ENCODE results near the gene CYP20A1.
"Not testable (repeated sequence)": the region's sequence is repeated elsewhere in the genome, so short reads cannot be mapped to it uniquely, and the experiment has no call there.

Gene CYP20A1

GRCh38 chr2:203238704-203239526, at the start of gene CYP20A1:
Gene CYP20A1 (plus strand): TSS chr2:203239018. CDS start chr2:203239063, 45 bp downstream.
- peak; percentile 91 to 96 for DNase-seq (ENCODE audit: low read depth in 2 of 2)

GRCh38 chr2:203190547-203190946, 48.3 kb upstream of the CYP20A1 start:
- not testable (repeated sequence) for DNase-seq (ENCODE audit: low read depth in 2 of 2)

DNA sequence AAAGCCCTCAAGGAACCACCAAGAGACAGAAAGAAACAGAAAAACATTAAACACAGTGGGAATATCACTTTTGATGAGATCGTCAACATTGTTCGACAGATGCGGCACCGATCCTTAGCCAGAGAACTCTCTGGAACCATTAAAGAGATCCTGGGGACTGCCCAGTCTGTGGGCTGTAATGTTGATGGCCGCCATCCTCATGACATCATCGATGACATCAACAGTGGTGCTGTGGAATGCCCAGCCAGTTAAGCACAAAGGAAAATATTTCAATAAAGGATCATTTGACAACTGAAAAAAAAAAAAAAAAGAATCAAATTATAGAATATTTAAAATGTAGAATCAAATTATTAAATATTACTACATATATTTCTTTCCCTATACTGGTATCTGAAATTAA, 47.8 kb upstream of the CYP20A1 start:
- not testable (repeated sequence) for DNase-seq (ENCODE audit: low read depth in 2 of 2)

- no peak for DNase-seq (ENCODE audit: low read depth in 2 of 2)
Measured at GRCh38 chr2:203191961-203192360, 46.9 kb upstream of the CYP20A1 start.

DNA sequence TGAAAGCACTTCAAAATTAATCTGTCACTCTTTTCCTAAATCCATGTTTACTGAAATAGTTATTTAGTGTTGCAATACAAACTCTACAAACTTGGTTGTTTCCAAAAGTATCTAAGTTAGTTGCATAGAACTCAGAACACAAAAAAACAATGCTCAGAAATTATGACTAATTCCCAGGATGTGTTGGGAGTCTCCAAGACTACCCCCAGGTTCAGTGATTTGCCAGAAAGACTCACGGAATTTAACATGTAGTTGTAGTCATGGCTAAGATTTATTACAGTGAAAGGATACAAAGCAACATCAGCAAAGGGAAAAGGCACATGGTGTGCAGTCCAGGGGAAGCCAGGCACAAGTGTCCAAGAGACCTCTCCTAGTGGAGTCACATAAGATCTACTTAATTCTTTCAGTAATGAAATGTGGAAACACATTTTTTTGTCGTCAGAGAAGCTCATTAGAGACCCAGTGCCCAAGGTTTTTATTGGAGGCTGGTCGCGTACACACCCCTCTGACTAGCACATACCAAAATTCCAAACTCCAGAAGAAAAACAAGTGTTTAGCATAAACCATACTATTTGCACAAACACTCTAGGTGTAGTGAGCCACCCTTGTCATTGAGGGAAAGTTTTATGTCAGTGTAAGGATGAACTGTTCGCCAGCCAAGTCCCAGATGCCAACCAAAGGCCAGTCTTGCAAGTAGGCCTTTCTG, 43.3 kb upstream of the CYP20A1 start:
- no peak for DNase-seq (ENCODE audit: low read depth in 2 of 2)

GRCh38 chr2:203200866-203201265, 38.0 kb upstream of the CYP20A1 start:
- DNase-seq (ENCODE audit: low read depth in 2 of 2), result no peak

- DNase-seq (ENCODE audit: low read depth in 2 of 2), result no peak
Measured at GRCh38 chr2:203201426-203201825, 37.4 kb upstream of the CYP20A1 start.

GRCh38 chr2:203209538-203209937, 29.3 kb upstream of the CYP20A1 start:
- DNase-seq (ENCODE audit: low read depth in 2 of 2), result no peak

- DNase-seq (ENCODE audit: low read depth in 2 of 2), result peak in 1 of 2 experiments; percentile 5
Measured at GRCh38 chr2:203225423-203226039, 13.3 kb upstream of the CYP20A1 start.

DNA sequence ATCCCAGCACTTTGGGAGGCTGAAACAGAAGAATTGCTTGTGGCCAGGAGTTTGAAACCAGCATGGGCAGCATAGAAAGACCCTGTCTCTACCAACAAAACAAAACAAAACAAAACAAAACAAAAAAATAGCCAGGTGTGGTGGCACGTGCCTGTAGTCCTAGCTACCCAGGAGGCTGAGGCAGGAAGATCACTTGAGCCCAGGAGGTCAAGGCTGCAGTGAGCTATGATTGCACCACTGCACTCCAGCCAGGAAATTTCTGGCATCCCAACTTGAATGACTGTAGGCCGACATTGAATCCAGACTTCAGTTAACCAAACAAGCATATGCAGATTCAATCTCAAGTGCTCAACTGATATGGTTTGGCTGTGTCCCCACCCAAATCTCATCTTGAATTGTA, 9.1 kb upstream of the CYP20A1 start:
- DNase-seq (ENCODE audit: low read depth in 2 of 2), result not testable (repeated sequence)

GRCh38 chr2:203237346-203238238, 1.2 kb upstream of the CYP20A1 start:
- DNase-seq (ENCODE audit: low read depth in 2 of 2), result no peak

DNA sequence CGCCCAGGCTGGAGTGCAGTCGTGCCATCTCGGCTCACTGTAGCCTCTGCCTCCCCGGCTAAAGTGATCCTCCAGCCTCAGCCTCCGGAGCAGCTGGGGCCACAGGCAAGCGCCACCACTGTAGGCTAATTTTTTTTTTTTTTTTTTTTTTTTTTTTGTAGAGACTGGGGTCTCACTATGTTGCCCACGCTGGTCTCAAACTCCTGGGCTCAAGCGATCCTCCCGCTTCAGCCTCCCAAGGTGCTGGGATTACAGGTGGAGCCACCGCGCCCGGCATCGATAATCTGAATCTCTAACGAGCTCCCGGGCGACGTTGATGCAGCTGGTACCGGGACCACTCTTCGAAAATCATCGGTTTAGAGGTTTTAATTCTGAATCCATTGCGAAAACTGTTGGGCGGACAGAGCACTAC, 520 bp upstream of the CYP20A1 start:
- no peak for DNase-seq (ENCODE audit: low read depth in 2 of 2)

GRCh38 chr2:203240491-203240890, 1.7 kb downstream of the CYP20A1 start:
- no peak for DNase-seq (ENCODE audit: low read depth in 2 of 2)

DNA sequence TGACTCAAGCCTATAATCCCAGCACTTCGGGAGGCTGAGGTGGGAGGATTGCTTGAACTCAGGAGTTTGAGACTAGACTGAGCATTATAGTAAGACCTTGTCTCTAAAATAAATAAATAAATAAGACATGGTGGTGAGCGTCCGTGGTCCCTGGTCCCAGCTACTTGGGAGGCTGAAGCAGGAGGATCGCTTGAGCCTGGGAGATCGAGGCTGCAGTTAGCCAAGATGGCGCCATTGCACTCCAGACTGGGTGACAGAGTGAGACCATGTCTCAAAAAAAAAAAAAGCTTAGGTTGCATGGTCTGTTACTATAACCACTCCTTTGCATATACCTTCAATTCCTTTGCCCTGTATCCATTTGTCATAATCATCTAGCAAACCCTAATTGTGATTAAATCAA, 3.7 kb downstream of the CYP20A1 start:
- DNase-seq (ENCODE audit: low read depth in 2 of 2), result no peak

- DNase-seq (ENCODE audit: low read depth in 2 of 2), result no peak
Measured at GRCh38 chr2:203246646-203247045, 7.8 kb downstream of the CYP20A1 start.

DNA sequence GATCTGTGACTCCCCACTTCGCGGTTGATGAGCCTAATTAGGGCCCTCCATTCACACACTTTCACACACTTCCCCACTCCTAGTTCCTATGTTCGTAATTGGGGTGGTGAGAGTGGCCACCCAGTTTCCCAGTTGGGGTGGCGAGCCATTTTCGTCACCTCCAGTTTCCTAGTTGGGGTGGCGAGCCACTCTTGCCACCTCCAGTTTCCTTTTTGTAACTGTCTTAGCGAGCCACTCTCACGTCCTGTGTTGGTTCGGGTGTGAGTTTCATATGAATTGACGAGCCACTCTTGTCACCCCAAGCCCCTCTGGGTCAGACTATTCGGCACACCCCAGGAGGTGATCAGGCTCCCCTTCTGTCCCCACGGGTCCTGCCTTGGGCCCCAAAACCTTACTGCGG, 14.0 kb downstream of the CYP20A1 start:
- no peak for DNase-seq (ENCODE audit: low read depth in 2 of 2)

GRCh38 chr2:203253422-203254095, 14.7 kb downstream of the CYP20A1 start:
- not testable (repeated sequence) for DNase-seq (ENCODE audit: low read depth in 2 of 2)

- no peak for DNase-seq (ENCODE audit: low read depth in 2 of 2)
Measured at GRCh38 chr2:203261326-203262159, 22.7 kb downstream of the CYP20A1 start.

DNA sequence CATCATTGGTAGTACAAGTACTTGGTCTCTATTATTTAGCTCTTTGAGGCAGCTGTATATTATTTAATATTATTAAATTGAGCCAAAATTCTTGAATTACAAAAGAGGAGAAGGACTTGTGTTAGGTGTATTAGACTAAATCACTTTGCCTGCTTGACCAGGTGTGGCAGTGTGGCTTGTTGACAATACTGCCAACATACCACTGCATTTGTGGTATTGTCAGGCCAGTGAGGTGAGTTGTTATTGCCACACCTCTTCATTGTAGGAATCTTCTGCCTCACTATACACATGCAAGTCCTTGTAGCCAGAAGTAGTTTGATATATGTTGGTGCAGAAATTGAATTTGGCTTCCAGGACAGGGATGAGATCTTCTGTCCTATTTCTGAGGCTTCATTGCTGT, 40.5 kb downstream of the CYP20A1 start:
- no peak for DNase-seq (ENCODE audit: low read depth in 2 of 2)

GRCh38 chr2:203280428-203281064, 41.7 kb downstream of the CYP20A1 start:
- DNase-seq (ENCODE audit: low read depth in 2 of 2), result no peak
